GM06990 (cell line): ENCODE data around the gene AP4S1.

Experiments used
- DNase-seq: peaks from one replicate; pipeline ENCODE4 v3.0.0-alpha.2; 2011; ENCODE audit not compliant: insufficient read length; ENCODE audit errors: extremely low read depth
- H3K27me3 ChIP-seq: replicated peaks from 2 replicates; pipeline ENCODE4 v1.6.0; 2011; ENCODE audit warnings: low read length; ENCODE audit not compliant: control insufficient read depth, insufficient read depth
- H3K36me3 ChIP-seq: 2 replicates; pipeline ENCODE4 v1.5.1; 2011; ENCODE audit warnings: low read length; ENCODE audit not compliant: control insufficient read depth, insufficient read depth
- H3K4me3 ChIP-seq: replicated peaks from 2 replicates; pipeline ENCODE4 v1.5.1; 2011; ENCODE audit warnings: low read depth, mild to moderate bottlenecking, control low read depth, low read length
- TF ChIP-seq, protein P1 (sequence below): IDR thresholded peaks from 2 replicates; pipeline ENCODE4 v1.5.1; 2011; ENCODE audit warnings: low read length, control low read depth, mild to moderate bottlenecking, inconsistent platforms; ENCODE audit not compliant: insufficient read depth, poor library complexity, severe bottlenecking

Gene AP4S1

DNA sequence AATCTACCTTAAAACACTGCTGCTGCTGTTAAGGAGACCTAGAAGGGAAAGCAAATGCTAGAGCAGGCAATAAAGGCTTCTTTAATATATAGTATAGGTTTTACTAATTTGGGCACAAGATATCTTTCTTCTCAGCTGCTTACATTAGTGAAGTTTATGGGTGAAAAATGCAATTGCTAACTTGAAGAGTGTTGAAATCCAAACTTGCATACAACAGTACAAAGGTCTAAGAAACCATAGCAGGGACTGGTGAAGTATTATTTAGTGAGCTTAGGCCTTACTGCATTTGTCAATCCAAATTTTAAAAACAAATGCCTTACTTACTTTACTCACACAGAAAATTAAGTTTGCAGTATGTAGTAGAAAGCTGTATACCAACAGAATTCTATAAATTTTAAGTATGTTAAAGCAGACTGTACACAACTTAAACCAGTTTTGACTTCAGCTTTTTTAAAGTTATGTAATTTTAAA is 1.4 kb upstream of the AP4S1 start:
- Histone ChIP-seq H3K36me3 (no peaks in the 10 kb centered on the region; the same call in 1 of the 2 replicates), H3K27me3 (no peaks in the 10 kb centered on the region), H3K4me3 (peak overlapping the region; percentile 99)
- TF ChIP-seq, protein P1, sequence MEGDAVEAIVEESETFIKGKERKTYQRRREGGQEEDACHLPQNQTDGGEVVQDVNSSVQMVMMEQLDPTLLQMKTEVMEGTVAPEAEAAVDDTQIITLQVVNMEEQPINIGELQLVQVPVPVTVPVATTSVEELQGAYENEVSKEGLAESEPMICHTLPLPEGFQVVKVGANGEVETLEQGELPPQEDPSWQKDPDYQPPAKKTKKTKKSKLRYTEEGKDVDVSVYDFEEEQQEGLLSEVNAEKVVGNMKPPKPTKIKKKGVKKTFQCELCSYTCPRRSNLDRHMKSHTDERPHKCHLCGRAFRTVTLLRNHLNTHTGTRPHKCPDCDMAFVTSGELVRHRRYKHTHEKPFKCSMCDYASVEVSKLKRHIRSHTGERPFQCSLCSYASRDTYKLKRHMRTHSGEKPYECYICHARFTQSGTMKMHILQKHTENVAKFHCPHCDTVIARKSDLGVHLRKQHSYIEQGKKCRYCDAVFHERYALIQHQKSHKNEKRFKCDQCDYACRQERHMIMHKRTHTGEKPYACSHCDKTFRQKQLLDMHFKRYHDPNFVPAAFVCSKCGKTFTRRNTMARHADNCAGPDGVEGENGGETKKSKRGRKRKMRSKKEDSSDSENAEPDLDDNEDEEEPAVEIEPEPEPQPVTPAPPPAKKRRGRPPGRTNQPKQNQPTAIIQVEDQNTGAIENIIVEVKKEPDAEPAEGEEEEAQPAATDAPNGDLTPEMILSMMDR = no peak
- DNase-seq = no peak

DNA sequence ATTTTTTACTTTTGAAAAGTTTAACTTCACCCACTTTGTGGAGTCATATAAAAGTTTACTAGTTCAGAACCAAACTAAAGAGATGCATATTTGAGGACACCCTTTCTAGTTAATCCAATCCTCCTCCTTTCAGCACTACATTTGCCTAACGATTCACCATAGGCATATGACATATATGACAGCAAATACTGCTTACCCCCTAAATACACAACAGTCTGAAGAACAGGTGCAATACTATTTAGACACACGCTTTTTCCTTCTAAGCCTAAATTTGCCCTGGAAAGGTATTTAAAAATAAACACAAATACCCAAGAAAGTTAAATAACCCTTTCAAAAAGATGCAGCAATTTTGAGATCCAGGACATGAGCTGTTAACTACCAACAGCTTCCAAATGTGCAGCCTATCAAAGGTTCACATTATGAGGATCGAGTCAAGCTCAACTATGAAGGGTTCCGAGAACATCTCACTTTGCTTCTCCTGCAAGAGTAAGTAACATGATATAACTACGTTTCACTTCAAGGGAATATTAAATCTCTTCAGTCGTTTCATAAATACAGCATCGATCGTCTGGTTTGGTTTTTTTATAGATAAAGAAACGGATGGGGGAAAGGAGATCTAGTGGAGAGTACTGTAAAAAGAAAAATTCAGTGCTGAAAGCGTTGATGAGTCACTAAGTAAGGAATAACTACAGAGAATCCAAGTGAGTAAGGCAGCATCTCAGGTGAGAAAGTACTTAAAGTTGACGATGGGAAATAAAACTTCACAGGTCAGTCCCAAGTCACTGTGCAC is 677 bp upstream of the AP4S1 start:
- H3K4me3 ChIP-seq = peak overlapping the region; percentile 99
- no peak for DNase-seq
- H3K36me3 ChIP-seq = no peaks in the 10 kb centered on the region; the same call in 1 of the 2 replicates
- H3K27me3 ChIP-seq = no peaks in the 10 kb centered on the region
- TF ChIP-seq, protein P1 = no peak

DNA sequence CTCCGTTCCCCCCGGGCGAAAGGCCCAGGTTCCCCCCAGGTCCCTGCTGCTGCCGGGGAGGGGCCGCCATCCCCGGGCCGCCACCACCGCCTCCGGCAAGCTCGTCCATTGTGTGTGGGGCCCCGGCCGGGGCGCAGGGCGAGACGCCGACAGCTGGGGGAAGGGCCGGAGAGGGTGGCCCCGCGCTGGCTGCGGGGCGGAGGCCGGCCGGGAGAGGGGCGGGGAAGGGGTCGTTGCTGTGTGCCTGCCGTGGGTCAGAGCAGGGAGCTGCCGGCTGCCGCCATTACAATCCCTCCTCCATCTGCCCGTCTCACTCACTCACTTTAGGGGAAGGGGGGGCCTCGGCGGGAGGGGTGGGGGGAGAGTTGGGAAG is 614 bp downstream of the AP4S1 start, which contains the start of gene STRN3:
Gene STRN3, minus strand, starts transcription at position 303 of the 373 bp plus-strand sequence. Its CDS starts 194 bp downstream, at position 109.
- H3K4me3 ChIP-seq = peak within 1 kb of the TSS; percentile 99
- DNase-seq = no peak
- no peaks in the 10 kb centered on the region for H3K27me3 ChIP-seq
- TF ChIP-seq, protein P1 = no peak
- H3K36me3 ChIP-seq = no peaks in the 10 kb centered on the region; the same call in 1 of the 2 replicates

DNA sequence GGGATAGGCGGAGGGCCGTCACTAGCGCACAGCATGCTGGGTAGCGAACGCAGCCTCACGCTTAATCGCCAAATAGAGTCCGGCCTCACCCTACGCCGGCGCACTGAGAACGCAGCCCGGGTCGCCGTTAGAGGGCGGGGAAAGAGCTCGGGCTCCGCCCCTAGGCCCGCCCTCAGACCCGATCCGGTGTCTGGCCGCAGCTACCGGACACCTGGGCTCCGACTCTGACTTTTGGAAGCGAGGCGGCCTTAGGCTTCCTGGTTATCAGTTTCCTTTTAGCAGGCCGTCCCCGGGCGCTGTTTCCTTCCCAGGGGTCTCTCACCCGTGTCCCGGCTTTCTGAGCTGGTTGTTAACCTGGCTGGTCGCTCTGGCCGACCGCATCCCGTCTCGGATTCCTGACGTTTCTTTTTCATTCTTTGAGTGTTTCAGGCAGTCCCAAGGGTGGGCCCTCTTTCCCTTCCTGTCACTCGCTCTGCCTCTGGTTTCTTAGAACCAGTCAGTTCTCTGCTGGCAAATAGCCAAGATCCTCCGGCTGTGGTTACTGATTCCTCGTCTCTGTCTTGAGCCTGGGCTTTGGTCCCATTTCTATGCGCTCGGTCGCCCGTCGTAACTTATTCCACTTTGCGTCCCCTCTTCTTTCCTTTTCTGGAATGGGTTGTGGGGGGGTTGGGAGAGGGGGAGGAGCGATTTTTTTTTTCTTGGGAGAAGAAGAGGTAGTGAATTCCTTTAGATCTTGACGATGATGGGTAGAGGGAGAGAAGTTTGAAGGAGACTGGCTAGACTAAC is 1.2 kb downstream of the AP4S1 start:
- no peaks in the 10 kb centered on the region for H3K27me3 ChIP-seq
- H3K36me3 ChIP-seq = no peaks in the 10 kb centered on the region
- TF ChIP-seq, protein P1 = no peak
- DNase-seq = peak; percentile 96
- H3K4me3 ChIP-seq = peak overlapping the region; percentile 99

DNA sequence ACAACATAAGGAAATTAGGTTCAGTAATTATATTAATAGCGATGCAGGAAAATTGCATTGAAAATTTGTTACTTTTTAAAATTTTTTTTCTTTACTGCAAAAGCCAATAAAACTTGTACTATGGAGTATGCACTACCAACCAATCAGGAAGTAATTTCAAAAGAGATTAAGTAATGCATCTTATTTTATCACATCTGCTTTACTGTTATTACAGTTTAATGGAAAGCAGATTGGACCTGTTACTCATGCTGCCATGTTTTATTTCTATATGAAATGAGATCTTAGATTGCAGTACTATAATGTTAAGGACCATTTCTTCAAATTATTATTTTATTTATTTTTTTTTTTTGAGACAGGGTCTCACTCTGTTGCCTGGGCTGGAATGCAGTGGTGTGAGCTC is 2.4 kb downstream of the AP4S1 start:
- Histone ChIP-seq H3K4me3 (no peak overlapping the region), H3K36me3 (no peaks in the 10 kb centered on the region), H3K27me3 (no peaks in the 10 kb centered on the region)
- no peak for DNase-seq
- TF ChIP-seq, protein P1 = no peak
